HEK293T (cell line): ENCODE data around the gene SLC9A9.

Source experiments
- BHLHE40 ChIP-seq: fragments of 450-650 bp; IDR thresholded peaks from 2 replicates; pipeline ENCODE4 v1.6.1; 2016; ENCODE audit warnings: mild to moderate bottlenecking, moderate library complexity, borderline replicate concordance
- CTBP1 ChIP-seq: fragments of 450-650 bp; IDR thresholded peaks from 2 replicates; pipeline ENCODE4 v1.6.1; 2016; ENCODE audit warnings: borderline replicate concordance
- ELF4 ChIP-seq: fragments of 450-650 bp; IDR thresholded peaks from 2 replicates; pipeline ENCODE4 v1.6.1; 2017; ENCODE audit warnings: antibody characterized with exemption
- FOXA1 ChIP-seq: fragments of 450-650 bp; IDR thresholded peaks from 2 replicates; pipeline ENCODE4 v1.6.1; 2016; ENCODE audit warnings: mild to moderate bottlenecking
- FOXM1 ChIP-seq: fragments of 450-650 bp; IDR thresholded peaks from 2 replicates; pipeline ENCODE4 v1.6.1; 2017; ENCODE audit warnings: mild to moderate bottlenecking, borderline replicate concordance
- HDGF ChIP-seq: fragments of 450-650 bp; IDR thresholded peaks from 2 replicates; pipeline ENCODE4 v1.6.1; 2017; ENCODE audit warnings: antibody characterized with exemption, borderline replicate concordance
- L3MBTL2 ChIP-seq: fragments of 450-650 bp; conservative IDR thresholded peaks from 2 replicates; pipeline ENCODE4 v1.6.1; 2016; ENCODE audit warnings: mild to moderate bottlenecking
- LEF1 ChIP-seq: fragments of 450-650 bp; IDR thresholded peaks from 2 replicates; pipeline ENCODE4 v1.6.1; 2017; ENCODE audit warnings: mild to moderate bottlenecking, borderline replicate concordance
- NFRKB ChIP-seq: fragments of 450-650 bp; IDR thresholded peaks from 2 replicates; pipeline ENCODE4 v1.6.1; 2016; ENCODE audit warnings: mild to moderate bottlenecking, moderate library complexity
- PKNOX1 ChIP-seq: fragments of 450-650 bp; IDR thresholded peaks from 2 replicates; pipeline ENCODE4 v1.6.1; 2016
- SP1 ChIP-seq: fragments of 450-650 bp; IDR thresholded peaks from 2 replicates; pipeline ENCODE4 v1.6.1; 2017
- SUZ12 ChIP-seq: fragments of 450-650 bp; IDR thresholded peaks from 2 replicates; pipeline ENCODE4 v1.6.1; 2016; ENCODE audit warnings: mild to moderate bottlenecking

- TF ChIP-seq BHLHE40 (no peak), L3MBTL2 (no peak), SUZ12 (no peak), CTBP1 (no peak), SP1 (no peak), NFRKB (no peak), FOXM1 (no peak), LEF1 (no peak), HDGF (no peak), FOXA1 (no peak), PKNOX1 (no peak), ELF4 (no peak)
Measured at GRCh38 chr3:143750841-143751240, 97.4 kb downstream of the SLC9A9 start.
